K562 (cell line): ENCODE results near the gene C1QTNF5. TPM values are rescaled to one million over a fixed set of nuclear protein-coding genes. Genes with fewer than 3 reads are reported as not detected.

ENCODE experiments used
- CREB3L1 ChIP-seq: fragments of 450-650 bp; IDR thresholded peaks from 2 replicates; pipeline ENCODE4 v1.6.1; 2014; ENCODE audit warnings: low read depth, mild to moderate bottlenecking, moderate library complexity, borderline replicate concordance
- ETV5 ChIP-seq: sonication (generic); formaldehyde crosslinking; IDR thresholded peaks from 2 replicates; pipeline ENCODE4 v1.4.0; 2020; ENCODE audit warnings: low read depth, mild to moderate bottlenecking, missing genetic modification reagents
- FOS ChIP-seq: IDR thresholded peaks from 3 replicates; pipeline ENCODE4 v1.6.1; 2011; ENCODE audit not compliant: insufficient read length; ENCODE audit errors: extremely low read depth
- KLF16 ChIP-seq: IDR thresholded peaks from 2 replicates; pipeline ENCODE4 v1.6.1; 2016; ENCODE audit warnings: antibody characterized with exemption
- RFX7 ChIP-seq: fragments of 250-450 bp; sonication (Bioruptor Pico); IDR thresholded peaks from 2 replicates; pipeline ENCODE4 v1.5.1; 2021; ENCODE audit warnings: mild to moderate bottlenecking
- SREBF1 ChIP-seq: fragments of 150-350 bp; IDR thresholded peaks from 2 replicates; pipeline ENCODE4 v1.6.1; 2014; ENCODE audit warnings: antibody characterized with exemption, low read depth, low read length, borderline replicate concordance
- ZKSCAN1 ChIP-seq: fragments of 150-350 bp; IDR thresholded peaks from 2 replicates; pipeline ENCODE4 v1.6.1; 2016; ENCODE audit warnings: low read depth, low read length
- ZNF232 ChIP-seq: sonication (generic); formaldehyde crosslinking; IDR thresholded peaks from 2 replicates; pipeline ENCODE4 v1.8.0; 2022; ENCODE audit warnings: mild to moderate bottlenecking, missing genetic modification reagents
- ZNF384 ChIP-seq: IDR thresholded peaks from 2 replicates; pipeline ENCODE4 v1.6.1; 2012; ENCODE audit warnings: low read depth, low read length, improper control_type of control experiment
- polyA plus RNA-seq, 8 experiments: library from polyadenylated mRNA; depleted of rRNA in 4 of 8; stranded (reverse) in 5 of 8; unstranded in 3 of 8; fragments of >200 nt; fragmentation: Nextera tagmentation in 2 of 8; fragmentation: Illumina TruSeq in 1 of 8; extraction: Ambion mirVana in 2 of 8; extraction: Trizol in 1 of 8; gene quantifications; 2 replicates each; pipeline versions ENCODE4 v1.2.1 to v1.2.3, GENCODE V29; 2011 to 2014; ENCODE audit warnings: inconsistent platforms in 1 of 8, missing spikeins in 1 of 8
- total RNA-seq, 7 experiments: library from RNA; depleted of rRNA in 6 of 7; stranded (reverse); fragments of >200 nt in 6 of 7; fragmentation: Illumina TruSeq in 2 of 7; extraction: Trizol in 2 of 7; gene quantifications; 2 replicates each; pipeline versions ENCODE4 v1.2.1 to v1.2.3, GENCODE V29; 2011 to 2021; ENCODE audit warnings: low replicate concordance in 1 of 7
- TF ChIP-seq, protein P1 (sequence below): fragments of 250-450 bp; sonication (Bioruptor Pico); IDR thresholded peaks from 2 replicates; pipeline ENCODE4 v1.5.0; 2022; ENCODE audit warnings: mild to moderate bottlenecking
- TF ChIP-seq, protein P2 (sequence below): fragments of 450-650 bp; IDR thresholded peaks from 2 replicates; pipeline ENCODE4 v1.6.1; 2016; ENCODE audit warnings: borderline replicate concordance

Gene C1QTNF5
- total and polyA plus RNA-seq, 9 of the 15 experiments (the other 6 are each of a cell fraction or from before 2014, with no cell fraction given) = 0.07 to 0.76 (median 0.24) TPM; not detected in 1

DNA sequence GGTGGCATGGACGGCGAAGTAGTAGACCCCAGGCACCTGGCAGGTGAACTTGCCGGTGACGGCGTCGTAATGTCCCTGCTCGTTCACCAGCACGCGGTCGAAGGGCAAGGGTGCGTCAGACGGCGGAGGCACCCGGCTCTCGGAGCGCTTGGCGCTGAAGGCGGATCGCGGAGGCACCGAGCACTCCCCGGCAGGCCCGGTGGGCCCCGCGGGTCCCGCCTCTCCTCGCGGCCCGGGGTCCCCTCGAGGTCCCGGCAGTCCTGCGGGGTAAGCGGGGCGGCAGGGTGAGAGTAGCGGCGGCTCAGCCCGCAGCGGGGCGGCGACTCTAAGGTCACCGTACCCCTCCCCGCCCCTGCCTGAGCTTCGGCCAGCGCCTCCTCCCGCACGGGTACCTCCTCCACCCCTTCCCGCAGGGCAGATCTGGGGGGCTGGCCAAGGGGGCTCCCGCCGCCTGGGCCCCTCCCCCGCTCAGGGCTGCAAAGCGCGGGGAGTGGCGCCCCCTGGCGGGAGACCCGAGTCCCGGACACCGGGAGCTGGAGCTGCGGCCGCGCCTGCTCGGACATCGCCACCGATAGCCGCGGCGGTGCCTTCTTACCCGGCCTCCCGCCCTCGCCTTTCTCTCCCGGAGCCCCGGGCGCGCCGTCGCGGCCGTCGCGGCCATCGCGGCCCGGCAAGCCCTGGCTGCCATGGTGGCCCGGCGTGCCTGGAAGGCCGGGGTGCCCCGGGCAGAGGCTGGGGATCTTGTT lies 921 bp downstream of the C1QTNF5 start (continued):
- TF ChIP-seq CREB3L1 = no peak; the same call in 1 of the 2 replicates
- no peak for TF ChIP-seq FOS
- TF ChIP-seq, protein P1, sequence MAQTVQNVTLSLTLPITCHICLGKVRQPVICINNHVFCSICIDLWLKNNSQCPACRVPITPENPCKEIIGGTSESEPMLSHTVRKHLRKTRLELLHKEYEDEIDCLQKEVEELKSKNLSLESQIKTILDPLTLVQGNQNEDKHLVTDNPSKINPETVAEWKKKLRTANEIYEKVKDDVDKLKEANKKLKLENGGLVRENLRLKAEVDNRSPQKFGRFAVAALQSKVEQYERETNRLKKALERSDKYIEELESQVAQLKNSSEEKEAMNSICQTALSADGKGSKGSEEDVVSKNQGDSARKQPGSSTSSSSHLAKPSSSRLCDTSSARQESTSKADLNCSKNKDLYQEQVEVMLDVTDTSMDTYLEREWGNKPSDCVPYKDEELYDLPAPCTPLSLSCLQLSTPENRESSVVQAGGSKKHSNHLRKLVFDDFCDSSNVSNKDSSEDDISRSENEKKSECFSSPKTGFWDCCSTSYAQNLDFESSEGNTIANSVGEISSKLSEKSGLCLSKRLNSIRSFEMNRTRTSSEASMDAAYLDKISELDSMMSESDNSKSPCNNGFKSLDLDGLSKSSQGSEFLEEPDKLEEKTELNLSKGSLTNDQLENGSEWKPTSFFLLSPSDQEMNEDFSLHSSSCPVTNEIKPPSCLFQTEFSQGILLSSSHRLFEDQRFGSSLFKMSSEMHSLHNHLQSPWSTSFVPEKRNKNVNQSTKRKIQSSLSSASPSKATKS (CRISPR knock-in tag) = no peak
- 0 out of 2 replicates have a peak, but pooled peaks have one; percentile 14 for TF ChIP-seq ZKSCAN1
- no peak for TF ChIP-seq RFX7 (CRISPR knock-in tag)
- TF ChIP-seq, protein P2, sequence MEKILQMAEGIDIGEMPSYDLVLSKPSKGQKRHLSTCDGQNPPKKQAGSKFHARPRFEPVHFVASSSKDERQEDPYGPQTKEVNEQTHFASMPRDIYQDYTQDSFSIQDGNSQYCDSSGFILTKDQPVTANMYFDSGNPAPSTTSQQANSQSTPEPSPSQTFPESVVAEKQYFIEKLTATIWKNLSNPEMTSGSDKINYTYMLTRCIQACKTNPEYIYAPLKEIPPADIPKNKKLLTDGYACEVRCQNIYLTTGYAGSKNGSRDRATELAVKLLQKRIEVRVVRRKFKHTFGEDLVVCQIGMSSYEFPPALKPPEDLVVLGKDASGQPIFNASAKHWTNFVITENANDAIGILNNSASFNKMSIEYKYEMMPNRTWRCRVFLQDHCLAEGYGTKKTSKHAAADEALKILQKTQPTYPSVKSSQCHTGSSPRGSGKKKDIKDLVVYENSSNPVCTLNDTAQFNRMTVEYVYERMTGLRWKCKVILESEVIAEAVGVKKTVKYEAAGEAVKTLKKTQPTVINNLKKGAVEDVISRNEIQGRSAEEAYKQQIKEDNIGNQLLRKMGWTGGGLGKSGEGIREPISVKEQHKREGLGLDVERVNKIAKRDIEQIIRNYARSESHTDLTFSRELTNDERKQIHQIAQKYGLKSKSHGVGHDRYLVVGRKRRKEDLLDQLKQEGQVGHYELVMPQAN = no peak
- no peak for TF ChIP-seq ZNF384
- TF ChIP-seq ZNF232 (CRISPR knock-in tag) = no peak
- TF ChIP-seq SREBF1 = no peak
- TF ChIP-seq KLF16 = peak; percentile 39; the same call in 1 of the 2 replicates
- TF ChIP-seq ETV5 = peak; percentile 62; the same call in 1 of the 2 replicates
